Mesendoderm (in vitro differentiated cells): Measurements from ENCODE around the gene STRA6.

Source experiments
- DNase-seq: peaks from one replicate; pipeline ENCODE4 v3.0.0; 2013
- H2AK5ac ChIP-seq: 2 replicates; pipeline ENCODE4 v1.6.1; 2013; ENCODE audit warnings: low read length, inconsistent platforms
- H2BK120ac ChIP-seq: 2 replicates; pipeline ENCODE4 v1.6.1; 2013; ENCODE audit warnings: low read depth, mild to moderate bottlenecking, low read length, moderate library complexity, mixed read lengths
- H2BK15ac ChIP-seq: replicated peaks from 2 replicates; pipeline ENCODE4 v1.6.1; 2013; ENCODE audit warnings: low read depth, mild to moderate bottlenecking, moderate library complexity
- H2BK5ac ChIP-seq: 2 replicates; pipeline ENCODE4 v1.6.1; 2013; ENCODE audit warnings: low read length, inconsistent platforms
- H3K18ac ChIP-seq: 2 replicates; pipeline ENCODE4 v1.6.1; 2013; ENCODE audit warnings: mild to moderate bottlenecking, low read length, mixed read lengths
- H3K23ac ChIP-seq: one replicate; pipeline ENCODE4 v1.6.1; 2013; ENCODE audit warnings: low read length
- H3K27ac ChIP-seq: 2 replicates; pipeline ENCODE4 v1.5.1; 2013; ENCODE audit warnings: low read depth, mild to moderate bottlenecking, inconsistent platforms, low read length, moderate library complexity
- H3K27me3 ChIP-seq: 2 replicates; pipeline ENCODE4 v1.6.1; 2013; ENCODE audit warnings: low read length, control low read depth, mild to moderate bottlenecking, inconsistent platforms; ENCODE audit not compliant: insufficient read depth, poor library complexity
- H3K36me3 ChIP-seq: 2 replicates; pipeline ENCODE4 v1.6.1; 2013; ENCODE audit warnings: low read length, inconsistent platforms; ENCODE audit not compliant: control insufficient read depth, insufficient read depth
- H3K4ac ChIP-seq: one replicate; pipeline ENCODE4 v1.6.1; 2013; ENCODE audit warnings: low read depth, mild to moderate bottlenecking, low read length, moderate library complexity
- H3K4me1 ChIP-seq: 2 replicates; pipeline ENCODE4 v1.6.1; 2013; ENCODE audit warnings: low read depth, low read length, inconsistent platforms; ENCODE audit not compliant: control insufficient read depth
- H3K4me2 ChIP-seq: 2 replicates; pipeline ENCODE4 v1.6.1; 2013; ENCODE audit warnings: low read length
- H3K4me3 ChIP-seq: 2 replicates; pipeline ENCODE4 v1.5.1; 2013; ENCODE audit warnings: mild to moderate bottlenecking, low read length
- H3K56ac ChIP-seq: one replicate; pipeline ENCODE4 v1.6.1; 2013; ENCODE audit warnings: low read length
- H3K79me1 ChIP-seq: 2 replicates; pipeline ENCODE4 v1.6.1; 2013; ENCODE audit warnings: low read length, inconsistent platforms
- H3K79me2 ChIP-seq: 2 replicates; pipeline ENCODE4 v1.6.1; 2013; ENCODE audit warnings: mild to moderate bottlenecking, low read length; ENCODE audit not compliant: control insufficient read depth, insufficient read depth
- H3K9ac ChIP-seq: 2 replicates; pipeline ENCODE4 v1.6.1; 2013; ENCODE audit warnings: low read length, inconsistent platforms
- H4K5ac ChIP-seq: one replicate; pipeline ENCODE4 v1.6.1; 2013; ENCODE audit warnings: low read length
- H4K8ac ChIP-seq: one replicate; pipeline ENCODE4 v1.6.1; 2013; ENCODE audit warnings: low read depth, mild to moderate bottlenecking, control low read depth, low read length, moderate library complexity
- WGBS: extraction: QIAGEN DNeasy Blood & Tissue Kit; methylation state at CpG from one replicate; pipeline ENCODE4 v1.1.7; 2013; ENCODE audit warnings: low lambda C conversion rate, missing lambda C conversion rate; ENCODE audit not compliant: insufficient coverage; ENCODE audit errors: extremely low coverage; 5-methylcytosine and 5-hydroxymethylcytosine counted together

The STRA6 gene

GRCh38 chr15:74194572-74195559 is 7.7 kb downstream of the STRA6 start:
- Histone ChIP-seq H3K9ac (no peak overlapping the region), H3K56ac (no peak overlapping the region), H2BK120ac (no peak overlapping the region), H3K4me2 (no peak overlapping the region), H3K27ac (no peak overlapping the region), H3K79me1 (no peaks in the 10 kb centered on the region), H3K4me1 (no peaks in the 10 kb centered on the region), H3K79me2 (no peaks in the 10 kb centered on the region), H4K8ac (no peak overlapping the region), H3K36me3 (no peaks in the 10 kb centered on the region), H4K5ac (no peak overlapping the region), H2BK15ac (no peak overlapping the region), H3K4me3 (no peak overlapping the region), H2BK5ac (no peak overlapping the region), H3K4ac (no peak overlapping the region), H3K18ac (no peak overlapping the region), H2AK5ac (no peak overlapping the region), H3K23ac (no peak overlapping the region), H3K27me3 (no peaks in the 10 kb centered on the region)
- WGBS: no CpG with 5 or more reads among the region's 13 CpGs
- DNase-seq: no peak

- H3K4me2 ChIP-seq: no peak overlapping the region
- WGBS: no CpG with 5 or more reads among the region's 6 CpGs
- no peaks in the 10 kb centered on the region for H3K36me3 ChIP-seq
- H2BK15ac ChIP-seq: no peak overlapping the region
- H3K79me2 ChIP-seq: no peaks in the 10 kb centered on the region
- H3K4me1 ChIP-seq: no peaks in the 10 kb centered on the region
- H3K9ac ChIP-seq: no peak overlapping the region
- no peak overlapping the region for H3K4me3 ChIP-seq
- H2BK5ac ChIP-seq: no peak overlapping the region
- no peak for DNase-seq
- H3K27ac ChIP-seq: no peak overlapping the region
- H4K8ac ChIP-seq: no peak overlapping the region
- H3K27me3 ChIP-seq: no peaks in the 10 kb centered on the region
- no peaks in the 10 kb centered on the region for H3K79me1 ChIP-seq
- no peak overlapping the region for H2BK120ac ChIP-seq
- H3K18ac ChIP-seq: no peak overlapping the region
- no peak overlapping the region for H4K5ac ChIP-seq
- no peak overlapping the region for H3K23ac ChIP-seq
- no peak overlapping the region for H2AK5ac ChIP-seq
- H3K56ac ChIP-seq: no peak overlapping the region
- no peak overlapping the region for H3K4ac ChIP-seq
These were observed 8.7 kb downstream of the STRA6 start for GRCh38 chr15:74193905-74194304.

DNA sequence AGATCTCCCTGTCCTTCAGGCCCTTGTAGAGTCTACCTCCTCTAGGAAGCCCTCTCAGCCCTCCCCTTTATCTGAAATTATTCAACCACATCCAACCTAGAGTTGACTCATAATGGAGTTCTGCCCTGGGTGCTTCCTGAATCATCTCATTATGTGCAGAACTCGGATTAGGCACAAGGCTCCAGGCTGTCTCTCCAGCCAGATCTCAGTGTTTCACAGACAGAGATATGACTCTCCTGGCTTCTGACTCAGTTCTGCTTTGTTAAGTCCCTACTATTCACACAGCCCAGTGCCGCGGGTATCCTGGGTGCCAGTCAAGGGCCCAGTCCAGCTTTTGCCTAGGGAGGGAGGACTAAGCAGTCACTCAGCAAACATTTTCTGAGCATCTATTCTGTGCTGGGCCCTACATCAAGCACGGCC is 9.3 kb downstream of the STRA6 start:
- Histone ChIP-seq H3K79me2 (no peaks in the 10 kb centered on the region), H3K36me3 (no peaks in the 10 kb centered on the region), H4K5ac (no peak overlapping the region), H2BK120ac (no peak overlapping the region), H2AK5ac (no peak overlapping the region), H4K8ac (no peak overlapping the region), H3K56ac (no peak overlapping the region), H3K4me2 (no peak overlapping the region), H3K4me1 (no peaks in the 10 kb centered on the region), H3K4ac (no peak overlapping the region), H2BK15ac (no peak overlapping the region), H3K79me1 (no peaks in the 10 kb centered on the region), H3K27ac (no peak overlapping the region), H3K18ac (no peak overlapping the region), H3K27me3 (no peaks in the 10 kb centered on the region), H3K9ac (no peak overlapping the region), H3K4me3 (no peak overlapping the region), H2BK5ac (no peak overlapping the region), H3K23ac (no peak overlapping the region)
- WGBS: no CpG with 5 or more reads among the region's 4 CpGs
- DNase-seq: no peak

DNA sequence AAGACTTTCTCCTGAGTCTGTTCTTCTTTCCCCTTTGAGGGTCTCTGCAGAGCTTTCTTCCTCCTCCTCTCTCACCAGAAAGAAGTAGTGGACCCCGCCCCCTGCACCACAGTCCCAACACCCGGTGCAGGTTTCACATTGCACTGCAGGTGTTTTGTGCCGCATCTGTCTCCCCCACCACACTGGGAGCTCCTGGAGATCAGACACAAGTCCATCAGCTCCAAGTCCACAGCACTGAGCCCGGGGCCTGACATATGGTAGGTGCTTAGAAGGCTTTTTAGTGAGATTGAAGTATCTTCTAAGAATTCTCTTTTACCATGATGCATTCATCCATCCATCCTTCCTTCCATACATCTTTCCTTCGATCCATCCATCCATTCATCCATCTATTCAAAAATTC is 9.8 kb downstream of the STRA6 start:
- Histone ChIP-seq H3K27ac (no peak overlapping the region), H3K4me3 (no peak overlapping the region), H3K23ac (no peak overlapping the region), H4K5ac (no peak overlapping the region), H4K8ac (no peak overlapping the region), H2BK5ac (no peak overlapping the region), H3K36me3 (no peaks in the 10 kb centered on the region), H3K79me1 (no peaks in the 10 kb centered on the region), H2BK120ac (no peak overlapping the region), H3K56ac (no peak overlapping the region), H2AK5ac (no peak overlapping the region), H3K4me2 (no peak overlapping the region), H3K27me3 (no peaks in the 10 kb centered on the region), H3K18ac (no peak overlapping the region), H2BK15ac (no peak overlapping the region), H3K4ac (no peak overlapping the region), H3K9ac (no peak overlapping the region), H3K4me1 (no peaks in the 10 kb centered on the region), H3K79me2 (no peaks in the 10 kb centered on the region)
- no peak for DNase-seq
- WGBS: 100% methylated on average over 1 of the region's 5 CpGs

- Histone ChIP-seq H2AK5ac (no peak overlapping the region), H3K27ac (no peak overlapping the region)
- DNase-seq: no peak
These were observed 10.8 kb downstream of the STRA6 start for GRCh38 chr15:74191798-74192197.

More at GRCh38 chr15:74191798-74192197, 10.8 kb downstream of the STRA6 start:
- no peak overlapping the region for H4K8ac ChIP-seq
- no peak overlapping the region for H3K56ac ChIP-seq
- H2BK120ac ChIP-seq: no peak overlapping the region
- H3K4me3 ChIP-seq: no peak overlapping the region
- no peak overlapping the region for H2BK5ac ChIP-seq
- no peak overlapping the region for H3K4ac ChIP-seq
- H3K4me1 ChIP-seq: no peaks in the 10 kb centered on the region
- no peaks in the 10 kb centered on the region for H3K27me3 ChIP-seq
- H4K5ac ChIP-seq: no peak overlapping the region
- H2BK15ac ChIP-seq: no peak overlapping the region
- no peaks in the 10 kb centered on the region for H3K79me2 ChIP-seq
- no peak overlapping the region for H3K4me2 ChIP-seq
- H3K18ac ChIP-seq: no peak overlapping the region
- no peaks in the 10 kb centered on the region for H3K36me3 ChIP-seq
- H3K9ac ChIP-seq: no peak overlapping the region
- H3K79me1 ChIP-seq: no peaks in the 10 kb centered on the region
- no CpG with 5 or more reads among the region's 3 CpGs for WGBS
- H3K23ac ChIP-seq: no peak overlapping the region
